GM19463 (cell line): ENCODE measurements around the gene PODXL2.

Source experiments
- ATAC-seq: cut with Tn5 transposase; IDR thresholded peaks from one replicate; pipeline ENCODE4 v1.9.1; 2021; ENCODE audit warnings: mild to moderate bottlenecking, moderate library complexity; ENCODE audit not compliant: unreplicated experiment

Gene PODXL2

GRCh38 chr3:127706785-127707351, 77.9 kb downstream of the PODXL2 start:
- ATAC-seq = no peak

- ATAC-seq = no peak
Observed at GRCh38 chr3:127707851-127708411, 78.9 kb downstream of the PODXL2 start.

DNA sequence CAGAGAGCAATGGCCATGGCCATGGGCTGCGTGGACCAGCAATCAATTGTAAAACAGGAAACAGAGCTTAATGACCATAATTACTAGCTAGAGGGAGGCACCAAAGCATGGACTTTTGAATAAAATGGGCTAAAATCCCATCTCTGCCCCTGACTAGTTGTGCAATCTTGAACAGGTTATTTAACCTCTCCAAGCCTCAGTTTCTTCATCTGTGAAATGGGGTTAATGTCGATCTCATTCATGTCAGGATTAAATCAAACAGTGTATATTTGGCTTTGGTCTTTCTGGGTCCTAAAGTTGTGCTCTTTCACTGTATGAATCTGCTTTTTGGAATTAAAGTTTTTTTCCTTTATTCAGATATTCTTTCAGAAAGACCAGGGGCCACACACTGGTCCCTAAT, 79.9 kb downstream of the PODXL2 start:
- ATAC-seq = no peak

- no peak for ATAC-seq
Observed at GRCh38 chr3:127709320-127710060, 80.5 kb downstream of the PODXL2 start.

GRCh38 chr3:127710155-127710941, 81.4 kb downstream of the PODXL2 start:
- ATAC-seq = no peak

DNA sequence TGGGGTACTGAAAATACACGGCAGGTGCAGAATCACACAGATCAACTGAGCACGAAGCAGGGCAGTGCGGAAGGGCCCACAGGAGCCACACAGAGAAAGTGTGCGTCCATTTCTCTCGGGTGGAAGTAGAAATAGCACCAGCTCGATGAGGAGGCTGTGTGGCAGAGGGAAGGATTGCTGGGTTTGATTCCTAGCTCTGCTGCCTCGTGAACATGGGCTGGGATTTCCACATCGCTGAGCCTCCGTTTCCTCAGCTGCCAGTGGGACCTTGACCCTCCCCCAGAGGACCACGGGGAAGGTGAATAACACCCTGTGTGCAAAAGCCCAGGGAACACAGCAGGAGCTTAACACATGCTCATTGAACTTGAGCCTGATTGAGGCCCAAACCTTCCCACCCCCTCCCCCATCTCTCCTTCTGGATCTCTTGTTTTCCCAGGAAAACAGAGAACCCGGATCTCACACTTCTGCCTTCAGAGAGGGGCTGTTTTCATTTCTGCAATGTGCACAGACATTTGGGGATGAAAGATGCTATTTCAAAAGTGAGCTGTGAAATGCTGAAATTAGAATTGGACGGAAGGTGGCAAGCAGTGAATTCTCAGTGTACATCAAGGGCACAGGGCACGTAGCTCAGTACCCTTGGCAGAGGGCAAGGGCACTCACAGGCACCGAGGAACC, 82.2 kb downstream of the PODXL2 start:
- no peak for ATAC-seq

GRCh38 chr3:127711896-127712295, 82.9 kb downstream of the PODXL2 start:
- ATAC-seq = no peak

DNA sequence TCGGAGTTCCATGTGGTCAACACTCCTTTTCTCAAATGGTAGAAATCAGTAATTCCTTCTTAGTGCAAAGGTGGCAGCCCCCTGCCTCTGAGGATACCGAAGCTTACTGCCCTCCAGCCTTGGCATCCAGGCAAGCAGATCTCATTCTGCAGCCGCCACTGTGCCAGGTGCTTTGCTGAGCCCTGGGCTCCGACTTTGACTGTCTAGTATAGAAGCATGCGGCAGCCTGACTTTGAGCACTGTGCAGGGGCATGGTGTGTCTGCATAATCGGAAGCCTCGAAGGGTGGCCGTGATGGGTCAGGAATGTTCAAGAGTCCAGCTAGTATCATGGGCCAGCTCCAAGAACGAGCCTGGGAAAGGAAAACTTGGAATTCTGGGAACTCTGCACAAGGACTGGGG, 83.5 kb downstream of the PODXL2 start:
- ATAC-seq = no peak

GRCh38 chr3:127712881-127713771, 84.1 kb downstream of the PODXL2 start:
- ATAC-seq = no peak

GRCh38 chr3:127714125-127714571, 85.2 kb downstream of the PODXL2 start:
- ATAC-seq = no peak

GRCh38 chr3:127714866-127715265, 85.9 kb downstream of the PODXL2 start:
- no peak for ATAC-seq

DNA sequence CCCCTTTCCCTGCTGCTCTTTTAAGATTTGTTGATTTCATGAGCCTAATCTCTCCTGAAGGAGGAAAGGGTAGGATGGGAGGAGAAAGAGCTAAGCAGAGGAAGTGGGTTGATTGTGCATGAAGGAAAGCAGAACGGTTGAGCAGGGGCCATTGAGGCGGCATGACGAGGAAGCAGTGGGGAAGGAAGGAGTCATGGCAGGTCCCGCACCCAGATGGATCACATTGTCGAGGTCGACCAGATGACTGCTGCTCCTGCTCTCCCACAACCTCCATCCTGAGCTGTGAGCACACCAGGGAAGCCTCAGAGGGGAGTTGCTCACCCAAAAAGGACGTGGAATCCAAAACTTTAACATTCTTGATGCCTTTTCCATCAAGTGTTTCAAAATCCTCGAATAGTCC, 86.5 kb downstream of the PODXL2 start:
- ATAC-seq = no peak

DNA sequence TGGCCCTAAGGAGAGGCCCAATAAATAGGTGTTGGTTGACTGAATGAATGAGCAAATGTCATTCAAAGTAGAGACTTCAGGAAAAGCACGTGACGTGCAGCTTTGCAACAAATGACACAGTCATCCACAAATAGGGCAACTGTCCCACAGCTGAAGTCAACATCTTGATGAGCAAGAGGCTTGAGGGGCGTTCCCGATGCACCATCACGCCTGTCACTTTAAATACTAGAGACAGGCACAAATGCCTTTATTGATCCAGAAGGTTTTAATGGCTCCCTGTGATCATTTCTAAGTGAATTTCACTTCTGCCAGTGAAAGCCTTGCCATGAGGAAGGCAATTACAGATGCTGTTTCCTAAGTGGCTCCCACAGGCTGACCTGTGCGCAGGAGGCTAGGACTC, 87.4 kb downstream of the PODXL2 start:
- no peak for ATAC-seq

DNA sequence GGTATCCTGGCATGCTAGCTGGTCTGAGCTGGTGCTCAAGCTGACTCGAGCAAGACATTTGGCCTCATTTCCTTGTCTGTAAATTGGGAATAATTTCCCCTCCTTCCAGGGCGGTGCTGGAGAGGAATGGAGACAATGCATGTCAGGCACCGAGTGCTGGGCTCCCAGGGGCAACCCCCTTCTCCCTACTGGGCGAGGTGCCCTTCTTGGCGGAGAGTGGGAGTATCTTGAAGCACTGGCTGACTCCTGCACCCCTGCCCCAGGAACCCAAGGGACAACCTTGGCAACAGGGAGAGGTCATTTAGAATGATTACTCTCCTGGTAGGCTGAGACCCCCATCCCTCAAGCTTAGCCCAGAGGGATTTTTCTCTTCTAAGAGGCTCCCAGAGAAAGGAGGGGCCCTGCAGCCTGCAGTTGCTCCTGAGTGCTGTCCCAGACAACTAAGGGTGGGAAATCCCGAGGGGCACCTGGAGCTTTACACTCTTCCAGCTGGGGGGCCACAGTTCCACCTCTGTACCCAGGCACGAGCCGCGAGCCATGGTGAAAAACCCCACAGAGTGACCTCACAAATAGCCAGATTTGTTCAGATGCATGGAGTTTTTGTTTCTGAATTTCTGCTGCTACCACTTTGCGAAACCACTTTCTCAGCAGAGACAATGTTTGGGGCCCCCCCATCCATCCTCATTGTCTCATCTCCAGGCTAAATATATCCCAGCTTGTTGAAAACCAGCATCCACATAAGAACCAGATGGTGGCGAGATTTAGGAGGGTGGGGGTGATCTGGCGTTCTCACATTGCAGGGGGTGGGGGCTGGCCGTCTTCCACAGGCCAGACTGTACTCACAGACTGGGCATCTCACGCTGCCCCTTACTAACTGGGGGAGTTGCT, 88.6 kb downstream of the PODXL2 start:
- no peak for ATAC-seq

DNA sequence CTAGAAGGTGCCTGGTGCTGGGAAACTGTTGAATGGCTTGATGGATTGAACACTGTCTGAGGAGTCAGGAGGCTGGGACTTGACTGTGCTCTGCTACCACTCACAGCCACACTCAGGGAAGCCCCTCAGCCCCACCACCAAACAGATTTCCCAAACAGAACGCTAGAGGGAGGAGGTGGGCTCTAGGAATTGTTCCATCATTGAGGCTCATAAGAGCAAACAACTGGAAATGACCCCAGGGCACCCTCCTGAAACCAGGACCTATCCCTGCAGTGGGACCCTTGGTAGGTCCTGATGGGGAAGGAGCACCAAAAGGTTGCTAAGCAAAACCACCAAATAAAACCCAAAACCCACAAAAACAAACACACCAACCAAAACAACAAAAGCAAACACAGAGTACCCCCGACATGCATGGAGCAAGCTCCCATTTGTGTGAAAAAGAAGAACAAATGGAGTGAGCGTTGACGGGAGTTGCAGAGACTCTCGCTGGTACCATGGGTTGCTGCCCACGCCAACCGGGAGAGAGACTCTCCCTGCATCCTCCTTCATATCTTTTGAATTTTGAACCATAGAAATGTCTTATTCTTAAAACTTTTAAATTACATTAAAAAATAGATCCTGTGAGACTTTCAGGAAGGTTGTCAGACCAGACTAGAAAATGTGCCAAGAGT, 89.4 kb downstream of the PODXL2 start:
- no peak for ATAC-seq

DNA sequence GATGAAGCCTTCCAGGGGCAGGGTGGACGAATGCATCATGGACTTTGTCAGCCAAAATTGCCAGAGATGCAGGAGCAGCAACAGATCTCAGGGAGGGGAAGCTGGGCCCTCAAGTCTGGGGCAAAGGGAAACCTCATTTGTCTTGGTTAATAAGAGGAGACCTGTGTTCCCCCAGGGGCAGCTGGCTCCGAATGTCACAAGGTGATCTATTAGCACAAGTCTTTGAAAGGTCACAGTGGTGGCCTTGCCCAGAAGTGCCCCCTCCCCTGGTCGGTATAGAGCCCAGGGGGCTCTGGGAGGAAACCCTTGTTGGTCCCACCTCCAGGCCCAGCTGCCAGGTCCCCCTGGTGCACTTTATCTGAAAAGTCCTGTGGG, 89.9 kb downstream of the PODXL2 start:
- no peak for ATAC-seq

- ATAC-seq = no peak
Observed at GRCh38 chr3:127719369-127719768, 90.4 kb downstream of the PODXL2 start.

DNA sequence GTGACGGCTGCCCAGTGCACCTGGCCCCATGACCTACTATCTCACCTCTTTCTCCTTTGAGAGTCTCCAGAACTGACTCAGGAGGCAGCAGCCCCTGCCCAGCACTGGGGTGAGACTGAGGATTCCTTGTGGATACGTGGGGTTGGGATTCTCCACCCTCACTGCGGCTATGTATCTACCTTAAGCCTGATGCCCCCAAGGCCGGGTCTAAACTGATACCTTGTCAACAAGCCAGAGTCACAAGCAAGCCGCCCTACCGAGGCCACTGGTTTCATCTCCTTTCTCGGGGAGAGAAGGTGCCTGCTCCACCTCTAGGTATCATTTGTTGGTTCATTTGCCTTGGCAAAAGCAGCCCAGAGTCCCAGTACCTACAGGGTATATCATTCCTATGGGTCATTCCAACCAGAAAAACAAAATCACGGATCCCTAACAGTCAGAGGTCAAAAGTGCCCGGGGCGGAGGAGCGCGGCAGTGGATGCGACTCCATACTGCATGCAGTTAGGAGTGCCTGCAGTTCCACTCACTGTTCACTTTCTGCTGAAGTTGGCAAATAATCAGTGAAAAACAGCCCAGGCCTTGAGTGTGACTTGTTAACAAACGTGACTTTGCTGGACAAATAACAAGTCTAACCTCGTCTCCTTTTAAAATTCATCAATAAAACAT, 91.3 kb downstream of the PODXL2 start:
- no peak for ATAC-seq
